ENCODE results near the gene ZNF232.
"Not testable (repeated sequence)": the region's sequence is repeated elsewhere in the genome, so short reads cannot be mapped to it uniquely, and the experiment has no call there.

DNA sequence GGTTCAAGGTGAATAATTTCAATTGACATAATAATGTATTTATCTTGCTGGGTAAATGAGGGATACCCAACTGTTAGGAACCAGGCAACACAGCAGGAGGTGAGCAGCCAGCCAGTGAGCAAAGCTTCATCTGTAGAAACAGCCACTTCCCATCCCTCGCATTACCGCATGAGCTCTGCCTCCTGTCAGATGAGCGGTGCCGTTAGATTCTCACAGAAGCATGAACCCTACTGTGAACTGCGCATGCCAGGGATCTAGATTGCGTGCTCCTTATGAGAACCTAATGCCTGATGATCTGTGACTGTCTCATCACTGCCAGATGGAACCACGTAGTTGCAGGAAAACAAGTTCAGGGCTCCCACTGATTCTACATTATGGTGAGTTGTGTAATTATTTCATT lies 13.2 kb upstream of the ZNF232 start:
- TF ChIP-seq POLR2AphosphoS5 (IDR thresholded peaks at IDR 0.05; ENCODE audit: low read depth, low read length); CREB1 (IDR thresholded peaks at IDR 0.05); CREB1 (CRISPR knock-in tag; IDR thresholded peaks at IDR 0.05); ZNF709 (CRISPR knock-in tag; IDR thresholded peaks at IDR 0.05): not testable (repeated sequence)
- TF ChIP-seq, protein P1, sequence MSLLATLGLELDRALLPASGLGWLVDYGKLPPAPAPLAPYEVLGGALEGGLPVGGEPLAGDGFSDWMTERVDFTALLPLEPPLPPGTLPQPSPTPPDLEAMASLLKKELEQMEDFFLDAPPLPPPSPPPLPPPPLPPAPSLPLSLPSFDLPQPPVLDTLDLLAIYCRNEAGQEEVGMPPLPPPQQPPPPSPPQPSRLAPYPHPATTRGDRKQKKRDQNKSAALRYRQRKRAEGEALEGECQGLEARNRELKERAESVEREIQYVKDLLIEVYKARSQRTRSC (CRISPR knock-in tag; IDR thresholded peaks at IDR 0.05; ENCODE audit: low read depth), result not testable (repeated sequence)
- TF ChIP-seq, protein P2, sequence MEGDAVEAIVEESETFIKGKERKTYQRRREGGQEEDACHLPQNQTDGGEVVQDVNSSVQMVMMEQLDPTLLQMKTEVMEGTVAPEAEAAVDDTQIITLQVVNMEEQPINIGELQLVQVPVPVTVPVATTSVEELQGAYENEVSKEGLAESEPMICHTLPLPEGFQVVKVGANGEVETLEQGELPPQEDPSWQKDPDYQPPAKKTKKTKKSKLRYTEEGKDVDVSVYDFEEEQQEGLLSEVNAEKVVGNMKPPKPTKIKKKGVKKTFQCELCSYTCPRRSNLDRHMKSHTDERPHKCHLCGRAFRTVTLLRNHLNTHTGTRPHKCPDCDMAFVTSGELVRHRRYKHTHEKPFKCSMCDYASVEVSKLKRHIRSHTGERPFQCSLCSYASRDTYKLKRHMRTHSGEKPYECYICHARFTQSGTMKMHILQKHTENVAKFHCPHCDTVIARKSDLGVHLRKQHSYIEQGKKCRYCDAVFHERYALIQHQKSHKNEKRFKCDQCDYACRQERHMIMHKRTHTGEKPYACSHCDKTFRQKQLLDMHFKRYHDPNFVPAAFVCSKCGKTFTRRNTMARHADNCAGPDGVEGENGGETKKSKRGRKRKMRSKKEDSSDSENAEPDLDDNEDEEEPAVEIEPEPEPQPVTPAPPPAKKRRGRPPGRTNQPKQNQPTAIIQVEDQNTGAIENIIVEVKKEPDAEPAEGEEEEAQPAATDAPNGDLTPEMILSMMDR (CRISPR knock-in tag; IDR thresholded peaks at IDR 0.05), result not testable (repeated sequence)
